ENCODE data around the gene MUC5B. TPM values are rescaled to one million over a fixed set of nuclear protein-coding genes. Genes with fewer than 3 reads are reported as not detected.

The MUC5B gene
- total RNA-seq, 4 donors from 2014 or later: 0.44 TPM; not detected in 3

- ATAC-seq (ENCODE audit: low FRiP score) (no peak), DNase-seq (ENCODE audit: low spot score) (no peak)
- TF ChIP-seq CTCF (IDR thresholded peaks at IDR 0.05): no peak
Observed at GRCh38 chr11:1256257-1257045, 33.6 kb downstream of the MUC5B start.

- DNase-seq (ENCODE audit: low spot score): no peak
- ATAC-seq (ENCODE audit: low FRiP score): no peak
- no peak for TF ChIP-seq CTCF (IDR thresholded peaks at IDR 0.05)
Observed at GRCh38 chr11:1257366-1257765, 34.5 kb downstream of the MUC5B start.

- no peak for TF ChIP-seq CTCF (IDR thresholded peaks at IDR 0.05)
- DNase-seq (ENCODE audit: low spot score): no peak
- ATAC-seq (ENCODE audit: low FRiP score): no peak
Observed at GRCh38 chr11:1257916-1258315, 35.0 kb downstream of the MUC5B start.

GRCh38 chr11:1258401-1259075, 35.7 kb downstream of the MUC5B start:
- TF ChIP-seq CTCF (IDR thresholded peaks at IDR 0.05): no peak
- DNase-seq (ENCODE audit: low spot score) (no peak), ATAC-seq (ENCODE audit: low FRiP score) (no peak)

- no peak for TF ChIP-seq CTCF (IDR thresholded peaks at IDR 0.05)
- DNase-seq (ENCODE audit: low spot score): no peak
- ATAC-seq (ENCODE audit: low FRiP score): no peak
Observed at GRCh38 chr11:1259076-1259461, 36.2 kb downstream of the MUC5B start.

- no peak for ATAC-seq (ENCODE audit: low FRiP score)
- no peak for DNase-seq (ENCODE audit: low spot score)
- TF ChIP-seq CTCF (IDR thresholded peaks at IDR 0.05): no peak
Observed at GRCh38 chr11:1259561-1259960, 36.7 kb downstream of the MUC5B start.
